HG03442 (cell line): Measurements from ENCODE around the gene LY6G6D.

ENCODE experiments used
- ATAC-seq: cut with Tn5 transposase; IDR thresholded peaks from one replicate; pipeline ENCODE4 v1.9.1; 2021; ENCODE audit warnings: mild to moderate bottlenecking, moderate library complexity; ENCODE audit not compliant: unreplicated experiment

LY6G6D gene

DNA sequence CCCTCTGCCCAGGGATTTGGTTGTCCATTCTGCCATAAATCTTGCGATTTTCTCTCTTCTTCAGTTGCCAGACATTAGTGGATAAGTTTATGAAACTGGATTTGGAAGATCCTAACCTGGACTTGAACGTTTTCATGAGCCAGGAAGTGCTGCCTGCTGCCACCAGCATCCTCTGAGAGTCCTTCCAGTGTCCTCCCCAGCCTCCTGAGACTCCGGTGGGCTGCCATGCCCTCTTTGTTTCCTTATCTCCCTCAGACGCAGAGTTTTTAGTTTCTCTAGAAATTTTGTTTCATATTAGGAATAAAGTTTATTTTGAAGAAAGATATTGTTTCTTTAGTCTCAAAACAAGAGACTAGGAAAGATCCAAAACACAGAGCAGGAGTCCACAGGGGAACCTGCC is 47.2 kb downstream of the LY6G6D start, which contains the start of gene SAPCD1:
Gene SAPCD1, plus strand, starts transcription at position 301 of the 400 bp plus-strand sequence. CDS start 399 bp downstream, outside the sequence.
- ATAC-seq = no peak

DNA sequence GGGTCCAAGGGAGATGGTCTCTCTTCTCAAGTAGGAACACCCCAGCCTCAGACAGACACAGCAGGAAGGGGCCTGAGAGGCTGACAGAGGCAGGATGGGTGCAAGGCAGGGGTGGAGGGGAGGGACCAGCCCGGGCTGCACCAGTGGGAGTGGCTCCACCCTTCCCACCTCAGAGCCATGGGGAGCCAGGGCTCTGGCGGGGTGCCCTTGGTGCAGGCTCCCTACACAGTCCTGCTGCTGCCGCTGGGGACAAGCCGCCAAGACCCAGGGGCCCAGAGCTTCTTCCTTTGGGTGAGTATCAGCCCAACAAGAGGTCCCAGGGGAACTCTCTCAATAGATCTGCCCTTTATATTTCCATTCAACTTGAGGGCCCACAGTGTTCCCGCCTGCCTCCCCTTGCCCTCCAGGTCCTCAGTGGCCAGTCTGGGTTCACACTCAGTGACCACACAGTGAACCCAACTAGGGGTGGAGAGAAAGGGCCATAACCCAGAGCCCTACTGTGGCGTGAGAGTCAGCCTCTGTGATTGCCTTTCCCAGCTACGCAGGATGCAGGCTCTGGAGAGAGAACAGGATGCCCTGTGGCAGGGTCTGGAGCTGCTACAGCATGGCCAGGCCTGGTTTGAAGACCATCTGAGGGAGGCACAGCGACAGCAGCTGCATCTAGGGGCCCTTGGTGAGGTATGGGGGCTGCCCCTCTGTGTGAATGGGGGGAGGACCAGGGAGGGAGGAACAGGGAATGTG is 47.9 kb downstream of the LY6G6D start:
- no peak for ATAC-seq

GRCh38 chr6:31763619-31763940 is 48.4 kb downstream of the LY6G6D start:
- no peak for ATAC-seq

DNA sequence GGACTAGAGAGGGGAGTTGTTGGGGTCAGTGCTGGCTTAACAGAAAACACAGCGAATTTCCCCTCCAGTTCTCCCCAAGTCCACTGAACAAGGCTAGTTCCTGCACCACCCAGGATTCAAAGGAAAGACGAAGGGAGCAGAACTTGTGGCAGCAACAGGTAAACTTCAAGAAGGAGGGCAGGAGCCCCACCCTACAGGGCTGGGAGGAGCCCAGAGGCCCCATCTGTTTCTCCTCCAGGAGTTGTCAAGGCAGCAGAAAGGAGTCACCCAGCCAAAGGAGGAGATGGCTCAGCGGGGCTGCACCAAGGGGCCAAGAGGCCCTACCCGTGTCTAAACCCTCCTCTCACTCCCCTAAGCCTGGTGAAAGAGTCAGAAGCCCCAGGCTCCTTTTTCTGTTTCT is 49.0 kb downstream of the LY6G6D start:
- ATAC-seq = no peak

GRCh38 chr6:31765559-31765909 is 50.4 kb downstream of the LY6G6D start:
- ATAC-seq = no peak

DNA sequence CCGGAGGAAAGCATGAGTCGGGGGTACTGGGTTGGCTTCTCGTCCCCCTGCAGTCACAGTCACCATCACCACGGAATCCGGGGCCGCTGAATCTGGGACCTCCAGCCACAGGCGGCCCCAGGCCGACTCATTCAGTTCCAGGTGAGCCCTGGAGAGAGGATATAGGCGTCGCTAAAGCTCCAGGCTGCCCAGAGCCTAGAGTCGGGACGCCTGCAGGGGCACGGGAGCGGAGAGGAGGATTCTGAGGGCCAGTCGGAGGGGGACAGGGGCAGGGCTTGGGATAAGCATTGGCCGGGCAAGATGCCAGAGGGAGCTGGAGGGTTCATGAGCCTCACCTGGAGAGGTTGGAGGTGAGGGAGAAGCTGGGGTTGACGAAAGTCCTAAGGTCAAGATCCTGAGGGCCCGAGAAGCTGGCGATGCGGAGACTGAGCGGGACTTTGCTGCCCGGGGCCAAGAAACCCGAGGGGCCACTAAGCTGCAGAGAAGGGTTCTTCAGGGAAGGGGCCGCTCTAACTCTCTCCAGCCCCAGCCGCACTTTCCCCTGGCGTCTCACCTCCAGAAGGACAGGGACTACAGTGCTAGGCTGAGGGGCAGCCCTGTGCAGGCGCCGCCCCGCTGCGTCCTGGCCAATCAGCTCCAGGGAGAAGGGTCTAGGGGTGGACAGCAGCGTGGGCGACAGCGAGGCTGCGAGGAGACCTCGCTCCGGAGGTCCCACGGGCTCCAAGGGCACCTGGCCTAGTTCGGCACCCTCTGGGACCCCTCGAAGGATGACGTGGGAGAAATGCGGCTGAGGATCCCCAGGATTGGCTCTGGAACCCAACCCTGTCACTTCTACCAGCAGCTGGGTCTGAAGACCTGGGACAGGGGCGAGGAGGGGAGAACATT is 51.0 kb downstream of the LY6G6D start:
- no peak for ATAC-seq

GRCh38 chr6:31767096-31767645 is 52.0 kb downstream of the LY6G6D start:
- ATAC-seq = no peak
